Stimulated activated CD4-positive, alpha-beta T cell treated with anti-CD3 and anti-CD28 coated beads, Interleukin-4, amount 100 ng/mL, for 24 hours (primary cell): Measurements from ENCODE around the gene MXI1.
"Not testable (repeated sequence)": the region's sequence is repeated elsewhere in the genome, so short reads cannot be mapped to it uniquely, and the experiment has no call there.

Experiments
- DNase-seq: peaks from one replicate; pipeline ENCODE4 v3.0.0-alpha.2; 2020

MXI1 gene

DNA sequence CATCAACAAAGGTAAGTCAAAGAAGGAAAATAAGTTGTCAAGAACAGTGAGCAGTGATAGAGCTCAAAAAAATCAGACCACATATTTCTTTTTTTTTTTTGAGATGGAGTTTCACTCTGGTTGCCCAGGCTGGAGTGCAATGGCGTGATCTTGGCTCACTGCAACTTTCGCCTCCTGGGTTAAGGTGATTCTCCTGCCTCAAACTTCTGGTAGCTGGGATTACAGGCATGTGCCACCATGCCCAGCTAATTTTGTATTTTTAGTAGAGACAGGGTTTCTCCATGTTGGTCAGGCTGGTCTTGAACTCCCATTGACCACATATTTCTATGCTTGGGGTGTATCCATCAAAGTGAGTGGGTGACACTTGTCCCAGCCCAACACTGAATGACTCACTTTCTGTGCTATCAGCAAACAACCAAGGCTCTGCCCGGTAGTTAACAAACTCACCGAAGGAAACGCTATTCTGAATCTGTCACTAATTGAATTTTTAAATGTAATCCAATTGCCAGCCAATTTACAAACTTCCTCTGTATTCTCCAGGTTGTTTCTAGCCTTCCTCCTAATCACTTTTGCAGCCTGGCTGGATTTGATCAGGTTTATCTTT, 116.9 kb downstream of the MXI1 start:
- DNase-seq = no peak

- no peak for DNase-seq
Measured at GRCh38 chr10:110324805-110325280, 117.4 kb downstream of the MXI1 start.

DNA sequence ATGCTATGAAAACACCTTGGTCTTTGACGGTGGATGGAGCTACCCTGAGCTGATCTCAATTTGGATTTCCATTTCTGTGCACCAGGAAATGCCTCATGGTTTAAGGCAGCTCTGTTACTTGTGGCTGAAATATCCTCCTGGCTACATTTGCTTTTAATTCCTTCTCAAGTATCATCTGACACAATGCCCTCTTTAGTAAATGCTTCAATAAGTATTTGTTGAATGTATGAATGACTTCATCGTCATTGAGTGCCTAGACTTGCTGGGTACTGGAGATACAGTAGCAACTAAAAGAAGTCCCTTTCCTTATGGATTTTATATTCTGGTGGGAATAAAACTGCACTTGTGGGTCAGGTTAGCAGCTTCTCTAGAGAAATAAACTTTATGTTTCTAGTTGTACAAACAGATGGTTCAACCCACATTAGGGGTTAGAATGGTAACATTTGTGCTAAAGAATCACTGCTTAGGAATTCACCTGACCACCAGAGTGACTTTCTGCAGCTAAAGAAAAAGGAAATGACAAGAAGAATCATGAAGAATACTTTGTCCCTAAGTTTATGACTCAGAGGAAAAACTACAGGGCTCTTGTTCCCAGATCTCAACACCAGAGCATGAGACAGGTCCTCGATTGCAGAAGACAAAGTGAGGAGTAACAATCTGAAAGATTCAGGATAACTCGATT, 119.1 kb downstream of the MXI1 start:
- DNase-seq = no peak

GRCh38 chr10:110327262-110327914, 120.0 kb downstream of the MXI1 start:
- no peak for DNase-seq

GRCh38 chr10:110330675-110331074, 123.3 kb downstream of the MXI1 start:
- DNase-seq = no peak

- DNase-seq = not testable (repeated sequence)
Measured at GRCh38 chr10:110331226-110331795, 123.9 kb downstream of the MXI1 start.

DNA sequence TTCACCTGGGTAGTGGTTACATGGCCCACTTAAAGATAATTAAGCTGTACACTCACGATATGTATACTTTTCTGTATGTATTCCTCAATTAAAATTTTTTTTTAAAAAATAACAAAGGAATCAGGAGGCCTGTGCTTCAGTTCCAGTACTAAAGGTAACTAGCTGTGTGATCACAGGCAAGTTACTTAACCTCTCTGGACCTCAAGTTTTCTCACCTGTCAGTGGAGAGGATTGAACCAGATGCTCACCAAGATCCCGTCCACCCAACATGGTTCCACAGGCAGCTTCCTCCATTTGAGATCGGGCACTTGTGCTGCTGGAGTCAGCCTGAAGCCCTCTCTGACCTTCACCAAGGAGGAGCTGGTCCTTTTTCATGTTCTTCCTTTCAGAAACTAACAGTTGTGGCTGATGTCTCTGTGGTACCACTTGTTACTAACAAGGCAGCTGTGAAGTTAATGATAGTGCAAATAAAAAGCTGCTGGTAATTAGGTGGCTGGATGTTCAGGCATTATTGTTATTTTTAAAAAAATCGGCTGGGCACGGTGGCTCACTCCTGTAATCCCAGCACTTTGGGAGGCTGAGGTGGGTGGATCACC, 126.8 kb downstream of the MXI1 start:
- DNase-seq = no peak

DNA sequence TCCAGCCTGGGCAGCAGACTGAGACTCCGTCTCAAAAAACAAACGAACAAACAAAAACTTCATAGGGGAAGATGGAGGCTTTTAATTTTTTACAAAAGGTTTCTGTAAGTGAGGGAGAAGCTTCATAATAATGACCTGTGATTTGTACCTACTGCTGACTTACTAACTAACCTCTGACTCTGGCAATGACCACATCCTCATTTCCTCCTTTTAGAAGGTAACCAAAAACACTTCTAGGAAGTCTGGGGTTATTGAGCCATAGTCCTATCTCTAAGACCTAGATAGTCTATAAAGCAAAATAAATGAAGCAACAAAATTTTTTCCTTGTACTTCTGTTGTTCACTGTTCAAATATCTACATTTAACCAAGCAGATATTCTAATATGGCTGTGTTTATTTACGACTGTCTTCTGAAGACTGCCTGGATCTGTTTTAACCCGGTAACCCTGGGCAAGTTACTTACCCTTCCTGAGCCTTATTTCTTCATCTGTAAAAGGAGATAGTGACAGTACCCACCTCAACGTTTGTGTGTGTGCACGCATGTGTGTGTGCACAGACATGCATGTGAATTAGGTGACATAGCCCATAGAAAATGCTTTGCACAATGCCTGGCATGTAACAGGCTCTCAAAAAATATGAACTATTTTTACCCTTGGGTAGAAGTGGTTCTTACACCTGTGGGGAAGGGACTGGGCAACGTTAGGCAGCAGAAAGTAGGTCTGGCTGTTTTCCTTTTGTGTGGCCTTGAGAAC, 128.1 kb downstream of the MXI1 start:
- no peak for DNase-seq

GRCh38 chr10:110336111-110336721, 128.8 kb downstream of the MXI1 start:
- no peak for DNase-seq
